Fibroblast of skin of right quadriceps (primary cell): ENCODE results near the gene INPP5E.
A peak's percentile ranks its signal among the peaks of the same experiment; 100 is the strongest.
"Not testable (repeated sequence)": the region's sequence is repeated elsewhere in the genome, so short reads cannot be mapped to it uniquely, and the experiment has no call there.

ENCODE experiments used
- DNase-seq: peaks from one replicate; pipeline ENCODE4 v3.0.0-alpha.2; 2013

The INPP5E gene

DNA sequence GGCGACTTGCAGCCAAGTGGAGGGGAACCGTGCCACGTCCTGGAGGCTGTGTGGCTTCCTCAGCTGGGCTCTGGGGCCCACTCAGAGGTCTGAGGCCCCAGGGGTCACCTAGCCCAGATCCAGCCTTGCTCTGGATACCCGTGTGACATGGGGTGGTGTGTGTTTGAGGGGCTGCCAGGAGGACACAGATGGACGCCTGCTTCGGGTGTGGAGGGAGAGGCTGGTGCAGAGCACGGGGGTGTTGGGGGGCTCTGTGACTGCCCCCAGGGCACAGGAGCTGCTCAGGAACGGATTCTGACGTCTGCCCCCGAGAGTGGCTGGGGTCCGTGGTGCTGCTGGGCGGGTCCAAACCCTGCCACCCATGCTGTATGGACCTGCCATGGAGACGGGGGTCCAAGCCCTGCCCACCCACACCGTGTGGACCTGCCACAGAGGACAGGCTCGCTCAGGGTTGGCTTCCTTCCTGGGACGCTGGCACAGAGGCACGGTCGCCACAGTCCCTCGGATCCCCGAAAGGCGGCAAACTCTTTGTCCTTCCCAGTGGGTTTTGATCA is 10.5 kb downstream of the INPP5E start:
- no peak for DNase-seq

DNA sequence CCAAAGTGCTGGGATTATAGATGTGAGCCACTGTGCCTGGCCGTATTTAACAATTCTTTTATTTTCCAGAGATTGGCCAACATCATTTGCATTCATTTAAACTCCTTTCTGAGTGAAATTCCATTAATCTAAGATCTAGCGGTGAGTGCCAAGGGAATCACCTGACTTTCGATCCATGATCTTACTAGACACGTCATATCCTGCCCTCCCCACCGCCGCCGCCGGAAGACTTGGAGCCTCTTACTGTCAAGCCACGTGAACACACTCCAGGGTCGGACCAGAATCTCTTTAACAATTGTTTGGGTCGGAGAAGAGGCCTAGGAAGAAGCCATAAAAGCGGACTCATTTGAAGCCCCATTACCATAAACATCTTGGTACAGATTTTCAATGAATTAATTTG is 12.9 kb downstream of the INPP5E start:
- no peak for DNase-seq

DNA sequence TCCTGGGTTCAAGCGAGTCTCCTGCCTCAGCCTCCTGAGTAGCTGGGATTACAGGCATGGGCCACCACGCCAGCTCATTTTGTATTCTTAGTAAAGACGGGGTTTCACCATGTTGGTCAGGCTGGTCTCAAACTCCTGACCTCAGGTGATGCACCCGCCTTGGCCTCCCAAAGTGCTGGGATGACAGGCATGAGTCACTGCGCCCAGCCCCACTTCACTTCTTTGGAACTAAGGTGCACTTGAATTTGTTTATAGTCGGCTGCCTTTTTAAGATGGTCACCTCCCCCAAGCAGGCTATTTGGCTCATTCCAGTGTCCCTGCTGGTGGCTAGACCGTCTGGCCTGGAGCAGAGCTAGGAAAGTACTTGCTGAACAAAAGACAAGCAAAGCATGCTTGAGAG is 14.3 kb downstream of the INPP5E start:
- not testable (repeated sequence) for DNase-seq

GRCh38 chr9:136424750-136425362 is 14.8 kb downstream of the INPP5E start:
- no peak for DNase-seq

DNA sequence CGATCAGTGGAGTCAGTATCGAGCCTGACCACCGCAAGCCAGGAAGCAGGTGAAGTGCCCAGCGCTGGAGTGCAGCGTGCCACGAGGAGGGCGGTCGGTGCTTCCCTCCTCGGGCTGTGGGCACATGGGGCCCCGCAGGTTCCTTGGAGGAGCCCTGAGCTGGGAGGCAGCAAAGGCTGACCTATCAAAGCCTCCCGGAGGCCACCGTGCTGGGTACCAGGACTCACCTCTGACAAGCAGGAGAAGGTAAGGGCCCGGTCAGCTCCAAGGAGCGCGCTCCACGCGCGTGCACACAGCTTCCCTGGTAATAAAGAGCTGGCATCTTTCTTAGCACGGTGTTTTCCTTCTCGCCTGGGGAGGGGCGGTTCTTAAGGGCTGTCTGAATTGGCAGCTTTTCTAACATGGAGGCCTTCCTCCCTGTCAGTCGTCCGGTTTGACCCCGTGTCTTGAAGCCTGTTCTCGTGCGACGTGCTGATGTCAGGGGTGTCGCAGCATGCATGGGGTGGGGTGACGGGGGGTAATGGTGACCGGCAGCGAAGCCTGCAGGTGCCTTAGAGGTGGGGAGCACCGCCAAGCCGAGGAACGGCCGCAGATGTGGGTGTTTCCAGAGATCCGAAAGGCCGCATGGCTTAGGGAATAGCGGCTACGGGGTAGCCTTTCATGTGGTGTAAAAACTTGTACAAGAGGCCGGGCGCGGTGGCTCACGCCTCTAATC is 16.1 kb downstream of the INPP5E start:
- no peak for DNase-seq

- DNase-seq: no peak
Observed at GRCh38 chr9:136422876-136423275, 16.8 kb downstream of the INPP5E start.

DNA sequence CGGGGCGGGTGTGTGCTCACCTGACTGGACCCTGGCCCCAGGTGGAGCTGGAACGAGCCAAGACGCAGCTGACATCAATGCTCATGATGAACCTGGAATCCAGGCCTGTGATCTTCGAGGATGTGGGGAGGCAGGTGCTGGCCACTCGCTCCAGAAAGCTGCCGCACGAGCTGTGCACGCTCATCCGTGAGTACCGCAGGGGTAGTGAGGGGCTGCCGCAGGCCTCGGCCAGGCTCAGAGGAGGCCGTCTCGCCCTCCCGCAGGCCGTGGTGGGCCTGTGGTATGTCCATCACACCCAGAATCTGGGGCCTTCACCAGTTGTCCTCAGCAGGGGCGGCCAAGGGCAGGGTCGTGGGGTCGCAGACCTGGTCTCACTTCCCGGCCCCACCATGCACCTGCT is 17.9 kb downstream of the INPP5E start:
- DNase-seq: no peak

- no peak for DNase-seq
Observed at GRCh38 chr9:136419092-136419420, 20.6 kb downstream of the INPP5E start.

- DNase-seq: no peak
Observed at GRCh38 chr9:136418182-136419091, 21.2 kb downstream of the INPP5E start.

- DNase-seq: no peak
Observed at GRCh38 chr9:136416914-136417313, 22.7 kb downstream of the INPP5E start.

- DNase-seq: no peak
Observed at GRCh38 chr9:136416427-136416826, 23.2 kb downstream of the INPP5E start.

- DNase-seq: no peak
Observed at GRCh38 chr9:136412962-136413361, 26.7 kb downstream of the INPP5E start.

DNA sequence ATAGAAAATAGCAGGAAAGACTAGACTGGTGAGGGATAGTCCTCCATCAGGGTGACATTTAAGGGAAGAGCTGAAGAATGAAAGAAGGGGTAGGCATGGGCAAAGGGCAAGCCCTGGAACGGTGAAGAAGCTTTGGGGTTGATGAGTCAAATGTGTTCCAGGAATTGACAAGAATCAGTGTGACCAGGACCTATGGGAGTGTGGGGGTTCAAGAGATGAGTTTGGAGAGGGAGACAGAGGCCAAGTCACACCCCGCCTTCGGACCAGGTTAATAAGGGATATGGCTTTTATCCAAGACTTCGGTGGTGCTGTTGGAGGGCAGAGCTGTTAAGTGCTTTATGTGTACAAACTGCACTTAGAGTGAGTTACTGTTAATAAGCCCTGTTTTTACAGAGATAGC is 28.3 kb downstream of the INPP5E start:
- no peak for DNase-seq

DNA sequence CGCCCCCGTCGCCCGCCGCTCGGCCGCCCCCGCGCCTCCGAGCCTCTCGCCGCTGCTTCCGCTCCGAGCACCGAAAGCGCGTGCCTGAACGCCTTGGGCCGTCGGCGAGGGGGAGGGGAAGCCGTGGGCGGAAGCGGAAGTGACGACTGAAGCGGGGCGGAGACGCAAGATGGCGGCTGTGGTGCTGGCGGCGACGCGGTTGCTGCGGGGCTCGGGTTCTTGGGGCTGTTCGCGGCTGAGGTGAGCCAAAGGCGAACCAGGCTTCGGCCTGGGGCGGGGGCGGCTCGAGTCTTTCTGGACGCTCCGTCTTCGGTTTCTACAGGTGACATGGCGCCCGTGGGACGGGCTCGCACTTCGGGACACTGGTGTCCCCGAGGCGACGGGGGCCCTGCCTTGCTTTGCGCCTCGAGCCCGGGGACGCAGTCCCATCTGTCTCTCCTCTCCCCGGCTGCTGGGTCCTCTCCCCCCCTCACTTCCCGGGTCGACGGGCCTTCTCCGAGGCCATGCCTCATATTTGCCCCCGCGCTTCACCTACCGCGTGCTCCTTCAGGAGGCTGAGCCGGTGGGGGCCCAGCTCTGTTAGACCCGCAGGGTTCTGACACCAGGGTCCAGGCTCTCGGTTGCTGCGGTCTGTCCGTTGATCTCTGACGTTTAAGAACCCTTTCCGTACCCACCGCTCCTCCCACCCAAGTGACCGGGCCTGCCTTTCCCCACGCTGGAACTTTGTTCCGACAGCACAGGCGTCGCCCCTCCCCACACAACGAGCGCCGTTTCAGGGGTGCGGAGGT is 29.0 kb downstream of the INPP5E start, which contains the start of the genes ENTR1 and PMPCA:
Gene ENTR1, minus strand, starts transcription at position 115 of the 788 bp plus-strand sequence. CDS start 217 bp downstream, outside the sequence.
Gene PMPCA, plus strand, starts transcription at position 159 of the 788 bp plus-strand sequence. Its CDS starts 11 bp downstream, at position 170.
- DNase-seq: peak; percentile 85

GRCh38 chr9:136409557-136410455 is 29.8 kb downstream of the INPP5E start:
- DNase-seq: peak; percentile 35

- DNase-seq: no peak
Observed at GRCh38 chr9:136407911-136408310, 31.7 kb downstream of the INPP5E start.

GRCh38 chr9:136407061-136407460 is 32.6 kb downstream of the INPP5E start:
- not testable (repeated sequence) for DNase-seq

DNA sequence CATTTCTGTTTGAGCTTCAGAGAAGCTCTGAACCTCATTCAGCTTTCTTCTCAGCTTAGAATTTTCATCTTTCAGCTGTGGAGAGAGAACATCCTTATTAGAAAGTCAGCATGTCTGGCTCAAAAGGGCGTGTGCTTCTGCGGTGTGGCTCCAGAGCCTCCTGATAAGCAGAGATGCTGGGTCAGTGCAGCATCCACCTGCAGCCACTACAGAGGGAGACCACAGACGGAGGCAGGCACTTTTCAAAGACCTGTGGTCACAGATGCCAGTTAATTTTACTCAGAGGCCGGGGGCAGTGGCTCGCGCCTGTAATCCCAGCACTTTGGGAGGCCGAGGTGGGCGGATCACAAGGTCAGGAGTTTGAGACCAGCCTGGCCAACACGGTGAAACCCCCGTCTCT is 33.7 kb downstream of the INPP5E start:
- not testable (repeated sequence) for DNase-seq

- no peak for DNase-seq
Observed at GRCh38 chr9:136405481-136405880, 34.2 kb downstream of the INPP5E start.

- no peak for DNase-seq
Observed at GRCh38 chr9:136404801-136405136, 34.9 kb downstream of the INPP5E start.
